K562 (cell line): ENCODE results near the gene MICOS13. TPM values are rescaled to one million over a fixed set of nuclear protein-coding genes. Genes with fewer than 3 reads are reported as not detected.

ENCODE experiments used
- ATAC-seq: fragments of 200-7000 bp; cut with Tn5 transposase; 3 replicates; pipeline ENCODE4 v1.9.1; 2020; ENCODE audit warnings: moderate library complexity
- BruUV-seq: library from RNA; stranded (reverse); fragments of 400-500 nt; replicated peaks from 2 replicates; lab custom pipeline; 2021; lab: Mats Ljungman, UMichigan
- CTCF ChIA-PET: fragments of 300-600 bp; formaldehyde crosslinking; extraction: SDS; loops from one replicate; lab custom pipeline; 2021; ENCODE audit warnings: low intra/inter-chr PET ratio; lab: Yijun Ruan, JAX
- POLR2A ChIA-PET: fragments of 300-600, 350-650 bp; sonication (Branson Sonifier 250); formaldehyde crosslinking; extraction: SDS; loops from one replicate; lab custom pipeline; 2021; ENCODE audit warnings: antibody characterized with exemption, inconsistent platforms; lab: Yijun Ruan, JAX
- DNase-seq, 4 experiments: peaks; one replicate each; pipeline versions ENCODE4 v3.0.0 to v3.0.0-alpha.2; 2011 to 2018; ENCODE audit warnings: low spot score in 3 of 4, mixed read lengths in 3 of 4; ENCODE audit errors: extremely low read depth in 1 of 4
- FAIRE-seq: peaks from 2 replicates; lab custom pipeline; 2011; peaks lifted over from hg19 to GRCh38; lab: Jason Lieb, UNC
- H2AFZ ChIP-seq: 2 replicates; pipeline ENCODE4 v1.6.0; 2011; ENCODE audit warnings: low read depth, low read length, control low read depth, inconsistent platforms
- H3K27ac ChIP-seq: fragments of 200-600 bp; 3 replicates; pipeline ENCODE4 v1.8.0; 2011; ENCODE audit warnings: low read depth, mild to moderate bottlenecking, control low read depth, inconsistent platforms, low read length, moderate library complexity, mixed read lengths; ENCODE audit errors: extremely low read depth
- H3K27me3 ChIP-seq, 2 experiments: fragments of 300-600 bp in 1 of 2; 2 replicates in 1 of 2; 3 replicates in 1 of 2; pipeline versions ENCODE4 v1.6.0 to v1.8.0; 2011; ENCODE audit warnings: inconsistent platforms in 2 of 2, low read length in 2 of 2, mild to moderate bottlenecking in 1 of 2, mixed read lengths in 1 of 2, moderate library complexity in 1 of 2; ENCODE audit not compliant: control insufficient read depth in 2 of 2, insufficient read depth in 2 of 2
- H3K36me3 ChIP-seq: fragments of 300-600 bp; 3 replicates; pipeline ENCODE4 v1.8.0; 2011; ENCODE audit warnings: mild to moderate bottlenecking, low read length, inconsistent platforms; ENCODE audit not compliant: control insufficient read depth, insufficient read depth
- H3K4me1 ChIP-seq, 2 experiments: fragments of 200-600 bp in 1 of 2; replicated peaks in 1 of 2; 2 replicates in 1 of 2; 3 replicates in 1 of 2; pipeline versions ENCODE4 v1.5.1 to v1.8.0; 2011; ENCODE audit warnings: inconsistent platforms in 2 of 2, low read length in 2 of 2, mild to moderate bottlenecking in 1 of 2, mixed read lengths in 1 of 2, moderate library complexity in 1 of 2; ENCODE audit not compliant: control insufficient read depth in 2 of 2, insufficient read depth in 2 of 2
- H3K4me2 ChIP-seq: 2 replicates; pipeline ENCODE4 v1.6.1; 2011; ENCODE audit warnings: low read length, control low read depth, inconsistent platforms, mixed read lengths; ENCODE audit not compliant: insufficient read depth
- H3K4me3 ChIP-seq: fragments of 200-600 bp; sonication (generic), shearing (Covaris generic); 2 replicates; pipeline ENCODE4 v1.5.1; 2016; ENCODE audit warnings: control low read depth, inconsistent platforms
- H3K79me2 ChIP-seq: fragments of 200-600 bp; 3 replicates; pipeline ENCODE4 v1.8.0; 2011; ENCODE audit warnings: low read length, inconsistent platforms; ENCODE audit not compliant: control insufficient read depth, insufficient read depth
- H3K9ac ChIP-seq, 2 experiments: 2 replicates each; pipeline versions ENCODE4 v1.6.0 to v1.6.1; 2011; ENCODE audit warnings: low read depth in 2 of 2, low read length in 2 of 2, control low read depth in 1 of 2, inconsistent platforms in 1 of 2, mild to moderate bottlenecking in 1 of 2, mixed read lengths in 1 of 2; ENCODE audit not compliant: insufficient read depth in 1 of 2
- H3K9me1 ChIP-seq: one replicate; pipeline ENCODE4 v1.6.0; 2011; ENCODE audit warnings: inconsistent platforms, mild to moderate bottlenecking, low read length, moderate library complexity; ENCODE audit not compliant: control insufficient read depth, insufficient read depth
- H3K9me3 ChIP-seq: replicated peaks from 2 replicates; pipeline ENCODE4 v1.5.1; 2011; ENCODE audit warnings: low read depth, low read length, inconsistent platforms; ENCODE audit not compliant: control insufficient read depth, insufficient read depth
- H4K20me1 ChIP-seq: replicated peaks from 2 replicates; pipeline ENCODE4 v1.6.1; 2011; ENCODE audit warnings: low read length, inconsistent platforms, mixed read lengths; ENCODE audit not compliant: control insufficient read depth, insufficient read depth
- ADNP ChIP-seq: fragments of 200-800 bp; sonication (Bioruptor generic); IDR thresholded peaks from 2 replicates; pipeline ENCODE4 v1.6.1; 2016; ENCODE audit warnings: missing genetic modification characterization, missing compliant biosample characterization
- CREBBP ChIP-seq: IDR thresholded peaks from one replicate; pipeline ENCODE4 v1.6.1; 2012; ENCODE audit warnings: low read depth, mild to moderate bottlenecking, control low read depth, inconsistent platforms, low read length
- ETS2 ChIP-seq: IDR thresholded peaks from 2 replicates; pipeline ENCODE4 v1.6.1; 2016; ENCODE audit warnings: borderline replicate concordance, missing genetic modification characterization, mild to moderate bottlenecking, moderate library complexity, missing compliant biosample characterization; ENCODE audit not compliant: poor library complexity, severe bottlenecking
- MCM2 ChIP-seq: fragments of 450-650 bp; IDR thresholded peaks from 2 replicates; pipeline ENCODE4 v1.6.1; 2017; ENCODE audit warnings: low read depth, mild to moderate bottlenecking
- POLR2G ChIP-seq: fragments of 200-400 bp; formaldehyde crosslinking; IDR thresholded peaks from 2 replicates; pipeline ENCODE4 v1.6.1; 2017; ENCODE audit warnings: low read depth, mild to moderate bottlenecking, antibody characterized with exemption, low read length, moderate library complexity
- WGBS: fragments of 100-300 bp; shearing (Covaris generic); methylation state at CpG from one replicate; pipeline ENCODE4 v1.1.6; 2016; ENCODE audit warnings: low coverage, mixed read lengths; ENCODE audit not compliant: insufficient coverage; ENCODE audit errors: missing lambda C conversion rate; 5-methylcytosine and 5-hydroxymethylcytosine counted together
- in situ Hi-C: fragments of 300-500 bp; cut with MboI; formaldehyde crosslinking; loops from 4 replicates; pipeline ENCODE4 v1.15.0; 2018; ENCODE audit warnings: inconsistent platforms, mixed read lengths
- intact Hi-C: fragments of 100-400 bp; cut with micrococcal nuclease; formaldehyde crosslinking; loops from 2 replicates; pipeline ENCODE4 v1.14.2; 2022
- polyA plus RNA-seq, 8 experiments: library from polyadenylated mRNA; depleted of rRNA in 4 of 8; stranded (reverse) in 5 of 8; unstranded in 3 of 8; fragments of >200 nt; fragmentation: Nextera tagmentation in 2 of 8; fragmentation: Illumina TruSeq in 1 of 8; extraction: Ambion mirVana in 2 of 8; extraction: Trizol in 1 of 8; gene quantifications; 2 replicates each; pipeline versions ENCODE4 v1.2.1 to v1.2.3, GENCODE V29; 2011 to 2014; ENCODE audit warnings: inconsistent platforms in 1 of 8, missing spikeins in 1 of 8
- total RNA-seq, 7 experiments: library from RNA; depleted of rRNA in 6 of 7; stranded (reverse); fragments of >200 nt in 6 of 7; fragmentation: Illumina TruSeq in 2 of 7; extraction: Trizol in 2 of 7; gene quantifications; 2 replicates each; pipeline versions ENCODE4 v1.2.1 to v1.2.3, GENCODE V29; 2011 to 2021; ENCODE audit warnings: low replicate concordance in 1 of 7
- TF ChIP-seq, protein P1 (sequence below): fragments of 250-450 bp; sonication (Bioruptor Pico); IDR thresholded peaks from 2 replicates; pipeline ENCODE4 v1.5.0; 2021; ENCODE audit warnings: mild to moderate bottlenecking, moderate library complexity

MICOS13 gene
- total and polyA plus RNA-seq, 9 of the 15 experiments (the other 6 are each of a cell fraction or from before 2014, with no cell fraction given), result 15.5 to 220 (median 49.4) TPM

DNA sequence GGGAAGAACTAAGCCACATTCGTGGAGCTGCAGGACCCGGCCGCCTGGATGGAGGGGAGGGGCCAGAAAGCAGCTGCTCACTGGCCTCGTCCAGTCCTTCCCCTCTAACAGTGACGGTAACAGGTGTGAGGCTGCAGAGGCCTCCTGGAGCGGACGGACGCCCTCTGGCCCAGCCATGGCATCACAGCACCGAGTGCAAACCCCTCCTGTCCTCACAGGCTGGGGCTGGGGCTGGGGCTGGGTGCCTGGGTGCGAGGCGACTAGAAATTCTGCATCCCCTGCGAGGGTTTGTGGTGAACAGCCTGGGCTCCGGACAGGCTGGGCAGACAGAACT, 3.6 kb downstream of the MICOS13 start:
- FAIRE-seq (no peak), ATAC-seq (no peak), DNase-seq (no peak)
- peak overlapping the region in 1 of 2 experiments; percentile 22; a peak in 1 of 4 replicates for H3K9ac ChIP-seq
- WGBS, result 79% methylated on average over 10 of the region's 13 CpGs
- in situ Hi-C loops, result no loop called here
- H4K20me1 ChIP-seq, result peaks cover 4% of the 10 kb centered on the region; the same call in 1 of the 2 replicates
- H3K79me2 ChIP-seq, result peaks cover 12% of the 10 kb centered on the region
- H3K9me3 ChIP-seq, result no peaks in the 10 kb centered on the region
- H3K4me2 ChIP-seq, result no peak overlapping the region
- H2AFZ ChIP-seq, result no peak overlapping the region
- H3K27ac ChIP-seq, result no peak overlapping the region
- H3K27me3 ChIP-seq, result no peaks in the 10 kb centered on the region
- peaks cover 19% of the 10 kb centered on the region; the same call in 2 of the 3 replicates for H3K36me3 ChIP-seq
- TF ChIP-seq CREBBP (no peak), ETS2 (tag) (no peak), POLR2G (peak; percentile 51; the same call in 1 of the 2 replicates), MCM2 (no peak), ADNP (tag) (no peak)
- TF ChIP-seq, protein P1, sequence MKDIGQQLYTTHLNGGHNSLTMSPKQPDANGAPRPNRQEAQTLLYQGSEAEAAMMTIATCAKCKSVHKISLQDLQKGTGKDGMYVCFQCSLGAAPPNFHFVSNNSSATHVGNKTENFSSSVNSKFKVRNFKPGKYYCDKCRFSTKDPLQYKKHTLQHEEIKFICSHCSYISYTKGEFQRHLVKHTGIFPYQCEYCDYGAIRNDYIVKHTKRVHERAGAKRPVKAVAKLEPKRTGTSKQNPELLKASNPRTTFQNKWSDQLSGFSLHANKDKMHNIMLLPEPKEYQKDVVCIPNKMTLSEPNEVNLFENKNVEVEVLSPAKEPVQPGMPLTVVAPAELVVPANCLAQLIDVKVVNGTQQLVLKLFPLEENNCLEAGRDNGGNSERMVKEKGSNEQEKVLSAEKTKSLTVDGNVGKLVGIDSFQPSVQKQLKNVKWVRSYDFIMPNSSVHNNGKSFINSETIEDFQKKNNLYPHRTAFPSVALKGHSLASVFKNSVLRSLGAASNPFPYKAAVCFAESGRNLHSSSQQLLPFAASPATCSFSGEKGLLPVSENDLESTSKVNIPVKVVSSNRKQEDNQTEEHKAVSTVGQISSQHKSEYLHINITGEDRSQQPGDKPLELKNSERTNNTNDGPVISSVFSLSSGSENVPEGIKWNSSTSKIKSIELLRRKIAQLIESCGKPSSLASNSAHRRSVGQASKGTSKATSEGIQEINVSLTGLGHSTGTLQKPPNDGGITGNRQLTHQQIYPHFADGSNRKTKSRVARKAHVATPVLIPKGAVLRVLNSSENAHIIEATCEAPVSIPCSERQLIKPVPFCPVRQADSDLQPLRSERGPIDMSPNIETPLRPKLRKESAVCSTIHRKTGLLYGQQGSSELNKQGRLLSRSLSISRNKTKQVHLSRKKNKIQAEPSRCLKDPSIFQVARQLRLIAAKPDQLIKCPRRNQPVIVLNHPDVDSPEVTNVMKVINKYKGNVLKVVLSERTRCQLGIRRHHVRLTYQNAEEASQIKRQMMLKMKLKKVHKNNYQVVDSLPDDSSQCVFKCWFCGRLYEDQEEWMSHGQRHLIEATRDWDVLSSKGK, result no peak
- no peaks in the 10 kb centered on the region for H3K9me1 ChIP-seq
- ChIA-PET POLR2A (interaction anchor here (0.6 to 2.8 kb wide), 5 partner anchors 9 to 34 kb away, joined by 3 to 9 read pairs (median 3); partner anchors contain the start of gene RPL36), CTCF (no interaction called here)
- H3K4me1 ChIP-seq, result peaks cover 19 to 58% of the 10 kb centered on the region in 2 experiments
- BruUV-seq, result no TSS peak
- no peak overlapping the region for H3K4me3 ChIP-seq
- intact Hi-C loops, result no loop called here
